ENCODE measurements around the gene PTK7.
"Not testable (repeated sequence)": the region's sequence is repeated elsewhere in the genome, so short reads cannot be mapped to it uniquely, and the experiment has no call there.

Gene PTK7

DNA sequence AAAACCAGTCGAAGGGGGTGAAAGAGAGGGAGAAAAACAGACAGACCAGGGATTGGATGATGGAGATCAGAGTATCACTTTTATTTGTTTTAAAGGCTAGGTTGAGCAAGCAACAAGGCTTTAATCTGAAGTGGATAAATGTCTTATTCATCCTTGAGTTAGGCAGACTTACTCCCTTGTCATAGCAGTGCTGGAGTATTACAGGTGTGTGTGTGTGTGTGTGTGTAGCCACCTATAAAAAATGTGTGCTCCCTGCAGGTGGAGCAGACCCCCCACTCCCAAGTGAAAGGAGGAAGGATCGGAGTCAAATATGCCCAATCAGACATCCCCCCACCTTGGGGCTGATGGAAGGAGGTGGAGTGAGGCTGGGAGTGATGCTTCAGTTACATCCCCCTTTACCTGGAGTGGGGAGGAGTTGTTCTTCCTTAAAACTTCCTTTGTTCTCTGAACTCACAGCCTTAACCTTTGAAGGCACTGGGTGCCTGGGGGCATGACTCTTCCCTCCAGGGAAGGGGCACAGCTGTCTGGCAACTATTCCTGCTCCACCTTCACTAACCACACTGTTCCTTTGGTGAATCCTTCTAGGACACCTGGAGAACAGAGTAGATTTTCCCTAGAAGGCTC lies 27.3 kb downstream of the PTK7 start:
- no peak for FAIRE-seq
- TF ChIP-seq, protein P1, sequence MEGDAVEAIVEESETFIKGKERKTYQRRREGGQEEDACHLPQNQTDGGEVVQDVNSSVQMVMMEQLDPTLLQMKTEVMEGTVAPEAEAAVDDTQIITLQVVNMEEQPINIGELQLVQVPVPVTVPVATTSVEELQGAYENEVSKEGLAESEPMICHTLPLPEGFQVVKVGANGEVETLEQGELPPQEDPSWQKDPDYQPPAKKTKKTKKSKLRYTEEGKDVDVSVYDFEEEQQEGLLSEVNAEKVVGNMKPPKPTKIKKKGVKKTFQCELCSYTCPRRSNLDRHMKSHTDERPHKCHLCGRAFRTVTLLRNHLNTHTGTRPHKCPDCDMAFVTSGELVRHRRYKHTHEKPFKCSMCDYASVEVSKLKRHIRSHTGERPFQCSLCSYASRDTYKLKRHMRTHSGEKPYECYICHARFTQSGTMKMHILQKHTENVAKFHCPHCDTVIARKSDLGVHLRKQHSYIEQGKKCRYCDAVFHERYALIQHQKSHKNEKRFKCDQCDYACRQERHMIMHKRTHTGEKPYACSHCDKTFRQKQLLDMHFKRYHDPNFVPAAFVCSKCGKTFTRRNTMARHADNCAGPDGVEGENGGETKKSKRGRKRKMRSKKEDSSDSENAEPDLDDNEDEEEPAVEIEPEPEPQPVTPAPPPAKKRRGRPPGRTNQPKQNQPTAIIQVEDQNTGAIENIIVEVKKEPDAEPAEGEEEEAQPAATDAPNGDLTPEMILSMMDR (IDR thresholded peaks at IDR 0.05; ENCODE audit: insufficient read depth, missing control alignments) = no peak
- DNase-seq (ENCODE audit: insufficient read length, low spot score) = no peak

DNA sequence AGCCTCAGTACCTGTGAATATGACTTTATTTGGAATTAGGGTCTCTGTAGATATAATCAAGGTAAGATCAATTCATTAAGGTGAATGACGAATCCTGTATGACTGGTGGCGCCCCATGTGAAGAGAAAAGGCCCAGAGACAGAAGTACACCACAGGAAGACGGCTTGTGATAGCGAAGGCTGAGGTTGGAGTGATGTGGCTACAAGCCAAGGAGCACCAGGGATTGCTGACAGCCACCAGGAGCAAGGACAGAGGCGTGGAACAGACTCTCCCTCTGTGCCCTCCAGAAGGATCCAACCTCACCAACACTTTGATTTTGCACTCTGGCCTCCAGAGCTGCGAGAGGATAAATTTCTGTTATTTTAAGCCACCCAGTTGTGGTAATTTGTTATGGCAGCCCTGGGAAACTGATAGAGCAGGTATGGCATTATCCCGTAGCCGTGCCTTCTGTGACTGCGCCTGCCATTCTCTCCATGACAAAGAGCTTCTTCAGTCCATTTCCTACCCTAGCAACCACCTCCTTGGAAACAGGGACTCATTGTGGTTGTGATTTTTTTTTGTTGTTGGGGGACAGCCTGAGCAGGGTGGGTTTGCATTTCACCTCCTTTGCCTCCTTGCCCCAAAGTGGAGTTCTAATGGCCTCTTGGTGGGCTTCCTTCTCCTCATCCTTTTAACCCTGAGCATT lies 29.6 kb downstream of the PTK7 start:
- TF ChIP-seq, protein P1 (IDR thresholded peaks at IDR 0.05; ENCODE audit: insufficient read depth, missing control alignments) = no peak
- DNase-seq (ENCODE audit: insufficient read length, low spot score) = no peak
- FAIRE-seq = no peak

DNA sequence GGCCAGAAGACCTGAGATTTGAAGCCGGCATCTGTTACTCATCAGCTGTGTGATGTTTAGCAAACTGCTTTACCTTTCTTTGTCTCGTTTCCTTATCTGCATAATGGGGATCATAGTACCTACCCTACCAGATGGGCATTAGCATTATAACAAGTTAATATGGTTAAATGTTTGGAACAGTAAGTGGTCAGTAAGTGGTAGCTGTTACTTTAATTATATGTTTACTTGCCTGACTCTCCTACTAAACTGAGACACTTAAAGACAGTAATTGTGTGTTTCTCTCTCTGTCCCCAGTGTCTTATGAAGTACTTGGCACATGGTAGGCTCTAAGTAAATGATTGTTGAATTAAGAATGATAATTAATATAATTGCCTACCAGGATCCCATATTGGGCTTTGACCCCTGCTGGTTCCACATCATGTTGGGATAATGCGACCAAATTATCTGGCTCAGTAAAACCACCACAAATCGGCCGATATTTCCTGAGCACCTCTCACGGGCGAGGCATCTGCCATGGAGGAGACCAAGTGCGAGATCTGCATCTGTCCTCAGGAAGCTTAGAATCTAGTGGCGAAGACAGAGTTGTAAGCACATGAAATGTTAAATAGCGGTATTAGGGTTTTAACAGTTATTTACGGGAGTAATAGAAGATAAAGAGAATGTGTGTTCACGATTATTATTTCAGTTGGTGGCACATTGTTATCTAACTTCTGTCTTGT lies 31.4 kb downstream of the PTK7 start:
- FAIRE-seq (no peak), DNase-seq (ENCODE audit: insufficient read length, low spot score) (no peak)
- TF ChIP-seq, protein P1 (IDR thresholded peaks at IDR 0.05; ENCODE audit: insufficient read depth, missing control alignments) = no peak

DNA sequence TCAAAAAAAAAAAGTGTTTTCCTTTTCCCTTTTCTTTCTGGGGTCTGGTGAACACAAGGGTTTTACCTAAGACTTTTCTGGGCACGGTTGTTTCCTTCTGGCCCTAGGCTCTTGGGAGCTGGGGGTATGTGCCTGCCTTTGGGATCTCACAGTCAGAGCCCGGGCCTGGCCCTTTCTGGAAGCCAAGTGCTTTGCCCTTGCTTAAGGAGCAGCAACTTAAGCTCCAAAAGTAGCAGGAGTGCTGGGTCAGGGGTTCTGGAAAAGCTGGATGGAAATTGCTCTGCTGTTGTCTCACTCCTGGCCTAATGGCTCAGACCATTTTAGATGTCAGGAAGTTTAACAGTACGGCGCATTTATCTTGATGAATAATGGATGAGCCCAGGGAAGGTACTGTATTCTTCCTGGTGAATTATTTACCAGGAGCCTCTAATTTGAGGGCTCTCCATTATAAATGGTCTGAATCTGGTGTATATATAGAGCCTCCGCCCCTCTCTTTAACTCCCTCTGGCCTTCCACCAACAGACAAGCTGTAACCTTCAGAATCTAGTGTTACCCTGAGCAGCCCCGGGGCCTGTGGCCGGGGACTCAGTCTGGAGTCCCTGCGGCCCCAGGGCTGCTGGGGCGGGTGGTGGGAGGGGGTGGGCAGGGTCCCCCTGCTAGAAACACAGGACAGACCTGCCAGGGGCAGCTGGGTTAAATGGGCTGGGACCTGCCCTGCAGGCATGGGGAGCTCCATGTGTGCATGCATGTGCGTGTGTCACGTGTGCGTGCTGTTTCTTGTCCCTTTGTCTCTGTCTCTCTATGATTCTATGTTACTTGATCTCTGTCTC lies 37.5 kb downstream of the PTK7 start:
- DNase-seq (ENCODE audit: insufficient read length, low spot score) (no peak), FAIRE-seq (no peak)
- TF ChIP-seq, protein P1 (IDR thresholded peaks at IDR 0.05; ENCODE audit: insufficient read depth, missing control alignments) = no peak

DNA sequence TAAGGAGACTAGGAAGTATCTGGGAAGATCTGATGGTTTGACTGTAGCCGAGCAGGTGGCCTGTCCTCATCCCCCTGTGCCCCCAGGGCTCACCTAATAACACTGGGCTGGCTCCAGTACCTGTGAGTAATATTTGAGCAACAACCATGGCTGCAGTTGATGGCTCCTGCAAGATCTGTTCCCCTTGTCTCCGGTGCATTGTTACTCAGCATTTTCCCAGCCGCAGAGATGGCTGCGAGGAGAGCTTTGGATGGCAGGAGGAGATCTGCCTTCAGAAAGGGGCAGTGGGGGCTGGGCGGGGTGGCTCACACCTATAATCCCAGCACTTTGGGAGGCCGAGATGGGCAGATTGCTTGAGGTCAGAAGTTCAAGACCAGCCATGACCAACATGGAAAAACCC lies 39.3 kb downstream of the PTK7 start:
- FAIRE-seq (no peak), DNase-seq (ENCODE audit: insufficient read length, low spot score) (no peak)
- TF ChIP-seq, protein P1 (IDR thresholded peaks at IDR 0.05; ENCODE audit: insufficient read depth, missing control alignments) = no peak

DNA sequence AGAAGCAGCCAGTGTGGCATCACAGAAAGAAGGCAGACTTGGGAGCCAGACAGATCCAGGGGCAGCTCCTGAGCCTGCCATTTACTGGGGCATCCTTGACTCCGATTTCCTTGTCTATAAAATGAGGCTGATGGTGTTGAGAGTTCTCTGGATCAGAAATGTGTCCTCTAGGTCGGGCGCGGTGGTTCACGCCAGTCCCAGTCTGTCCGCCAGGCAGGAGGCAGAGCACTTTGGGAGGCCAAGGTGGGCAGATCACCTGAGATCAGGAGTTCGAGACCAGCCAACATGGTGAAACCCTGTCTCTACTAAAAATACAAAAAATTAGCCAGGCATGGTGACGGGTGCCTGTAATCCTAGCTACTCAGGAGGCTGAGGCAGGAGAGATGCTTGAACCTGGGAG lies 41.4 kb downstream of the PTK7 start:
- not testable (repeated sequence) for DNase-seq (ENCODE audit: insufficient read length, low spot score); FAIRE-seq

DNA sequence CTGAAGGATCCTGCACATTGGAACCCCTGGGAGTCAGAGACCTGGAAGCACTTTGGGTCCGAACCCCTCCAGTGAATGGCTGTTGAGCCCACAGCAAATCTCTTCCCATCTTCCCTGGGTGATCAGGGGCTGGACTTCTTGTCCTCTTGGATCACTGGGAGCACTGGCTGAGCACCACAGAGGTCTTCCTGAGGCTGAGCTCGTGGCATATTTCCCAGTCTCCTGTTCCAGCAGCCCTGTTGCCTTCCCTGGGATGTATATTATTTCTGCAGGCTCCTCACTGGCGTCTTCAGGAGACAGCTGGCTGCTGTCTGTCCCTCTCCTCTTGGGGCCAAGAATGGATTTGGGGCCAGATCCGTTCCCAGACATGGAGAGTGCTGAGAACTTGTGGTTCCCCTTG lies 43.4 kb downstream of the PTK7 start:
- TF ChIP-seq, protein P1 (IDR thresholded peaks at IDR 0.05; ENCODE audit: insufficient read depth, missing control alignments) = no peak
- DNase-seq (ENCODE audit: insufficient read length, low spot score) (no peak), FAIRE-seq (no peak)
